HG02623 (cell line): ENCODE results near the gene BTAF1.
"Not testable (repeated sequence)": the region's sequence is repeated elsewhere in the genome, so short reads cannot be mapped to it uniquely, and the experiment has no call there.

Experiments
- ATAC-seq: cut with Tn5 transposase; IDR thresholded peaks from one replicate; pipeline ENCODE4 v1.9.1; 2021; ENCODE audit warnings: moderate library complexity; ENCODE audit not compliant: unreplicated experiment

The BTAF1 gene

DNA sequence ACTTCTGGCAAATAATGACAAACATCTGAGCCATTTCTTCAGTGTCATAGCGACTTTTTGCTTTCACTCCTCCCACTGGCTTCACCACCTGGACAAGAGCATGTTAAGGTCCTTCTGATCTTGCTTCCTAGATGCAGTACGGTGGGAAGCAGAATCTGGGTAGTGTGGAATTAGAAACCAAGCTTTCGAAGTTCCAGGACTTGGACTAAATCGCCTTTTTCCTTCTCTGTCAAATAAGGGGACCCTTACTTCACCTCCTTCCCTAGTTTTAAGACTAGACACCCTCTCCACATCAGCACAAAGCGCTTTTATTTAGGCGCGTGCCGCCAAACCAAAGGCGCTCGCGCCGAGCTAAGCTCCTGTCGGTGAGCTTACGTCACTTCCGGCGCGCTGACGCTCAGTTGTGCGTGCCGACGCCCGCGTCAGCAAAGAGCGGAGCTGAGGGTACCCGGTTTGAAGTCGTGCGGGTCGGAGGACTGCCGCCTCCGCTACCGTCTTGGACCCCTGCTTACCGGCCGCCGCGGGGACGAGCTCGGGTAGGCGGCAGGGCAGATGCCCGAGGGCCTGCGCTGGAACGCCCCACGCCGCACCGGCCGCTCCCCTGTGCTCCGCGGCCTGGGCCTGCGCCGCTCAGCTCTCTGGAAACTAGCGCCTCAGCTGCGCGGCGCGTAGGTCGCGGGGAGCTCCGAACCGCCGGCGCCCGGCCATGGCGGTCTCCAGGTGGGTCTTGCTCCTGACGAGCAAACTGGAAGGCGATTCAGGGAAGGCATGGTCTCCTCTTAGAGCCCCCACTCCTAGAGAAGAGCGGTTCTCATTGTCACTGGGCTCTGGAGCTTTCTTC lies at the start of gene BTAF1:
Gene BTAF1 (plus strand): TSS at position 400 of the 841 bp plus-strand sequence. CDS start 307 bp downstream, at position 707.
- ATAC-seq = peak; percentile 98

GRCh38 chr10:91875156-91875555 lies 48.4 kb upstream of the BTAF1 start:
- ATAC-seq = no peak

- ATAC-seq = no peak
These were observed 47.8 kb upstream of the BTAF1 start for GRCh38 chr10:91875779-91876178.

DNA sequence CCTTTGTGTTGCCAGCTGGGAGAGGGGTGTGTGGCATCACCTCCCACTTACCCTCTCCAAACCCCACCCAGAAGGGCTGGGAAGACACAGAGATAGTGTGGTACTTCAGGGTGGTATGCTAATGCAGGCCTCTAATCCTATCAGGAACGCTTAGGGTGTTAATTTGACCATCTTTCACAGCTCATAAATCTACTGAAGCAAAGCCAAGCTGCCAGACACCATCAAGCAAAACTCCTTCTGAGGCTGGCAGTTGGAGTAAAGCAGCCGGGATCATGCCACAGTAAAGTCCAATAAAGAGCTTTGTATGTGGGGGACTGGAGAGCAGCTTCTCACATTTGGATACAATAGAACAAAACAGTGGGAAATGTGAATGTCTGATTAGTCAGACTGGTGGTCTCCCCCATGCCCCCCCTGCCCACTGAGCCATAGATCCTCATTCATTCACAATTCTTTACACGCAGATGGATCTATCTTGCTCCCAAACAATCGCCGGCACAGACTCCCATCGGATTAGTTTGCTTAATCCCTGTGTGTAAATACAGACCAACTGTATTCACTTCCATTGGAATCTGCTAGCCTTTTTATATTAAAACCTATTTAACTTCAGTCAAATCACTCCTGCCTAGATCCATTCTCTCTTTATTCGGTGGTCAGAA lies 43.9 kb upstream of the BTAF1 start:
- no peak for ATAC-seq

DNA sequence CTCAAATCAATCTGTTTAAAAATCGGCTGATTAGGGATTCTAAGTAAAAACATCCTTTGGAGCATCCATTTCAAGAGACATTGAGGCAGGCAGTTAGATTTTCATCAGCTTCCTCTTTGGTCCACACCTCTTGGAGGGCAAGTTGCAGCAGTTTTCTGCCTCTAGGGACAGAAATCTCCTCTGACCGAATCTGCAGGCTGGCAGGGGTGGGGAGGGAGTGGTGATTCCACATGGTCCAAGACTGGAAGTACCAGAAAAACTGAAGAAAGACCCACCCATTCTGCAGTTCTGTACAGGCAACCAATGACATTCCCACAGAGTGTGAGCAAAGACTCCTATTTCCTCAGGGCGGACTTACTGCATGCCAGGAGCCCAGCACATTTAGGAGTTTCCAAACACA lies 43.3 kb upstream of the BTAF1 start:
- ATAC-seq = no peak

GRCh38 chr10:91883549-91884444 lies 39.8 kb upstream of the BTAF1 start:
- no peak for ATAC-seq

GRCh38 chr10:91884536-91884935 lies 39.0 kb upstream of the BTAF1 start:
- ATAC-seq = no peak

- ATAC-seq = no peak
These were observed 38.0 kb upstream of the BTAF1 start for GRCh38 chr10:91885362-91886079.

- ATAC-seq = no peak
These were observed 36.7 kb upstream of the BTAF1 start for GRCh38 chr10:91886954-91887271.

- no peak for ATAC-seq
These were observed 36.1 kb upstream of the BTAF1 start for GRCh38 chr10:91887272-91888076.

GRCh38 chr10:91891125-91892001 lies 32.2 kb upstream of the BTAF1 start:
- no peak for ATAC-seq

DNA sequence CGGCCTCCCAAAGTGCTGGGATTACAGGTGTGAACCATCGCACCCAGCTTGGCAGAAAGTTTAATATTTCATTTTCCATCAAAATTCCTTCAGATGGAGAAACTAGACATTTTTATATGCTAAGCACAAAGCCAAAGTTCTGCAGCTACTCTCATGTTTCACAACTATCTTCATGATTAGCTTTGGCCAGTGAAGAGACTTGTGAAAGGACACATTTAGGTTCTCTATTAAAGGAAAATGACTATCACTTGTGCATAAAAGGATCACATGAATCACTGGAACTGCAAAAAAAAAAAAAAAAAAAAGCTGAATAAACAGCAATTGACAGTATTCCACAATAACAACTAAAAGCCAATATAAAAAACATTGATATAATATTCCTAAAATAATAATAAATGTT lies 30.5 kb upstream of the BTAF1 start:
- ATAC-seq = no peak

DNA sequence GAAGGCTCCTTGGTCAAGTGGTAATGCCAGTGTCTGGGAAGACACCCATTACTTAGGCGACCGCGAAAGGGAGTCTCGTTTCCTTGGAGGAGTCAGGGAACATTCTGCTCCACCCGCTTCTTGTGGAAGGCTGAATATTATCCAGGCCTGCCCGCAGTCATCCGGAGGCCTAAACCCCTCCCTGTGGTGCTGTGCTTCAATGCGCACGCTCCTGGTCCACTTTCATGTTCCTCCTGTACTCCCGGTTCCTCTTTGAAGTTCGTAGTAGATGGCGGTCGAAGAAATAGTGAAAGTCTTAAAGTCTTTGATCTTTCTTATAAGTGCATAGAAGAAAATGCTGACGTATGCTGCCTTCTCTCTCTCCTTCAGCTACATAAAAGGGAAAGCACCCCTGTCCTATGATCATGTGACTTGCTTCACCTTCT lies 29.3 kb upstream of the BTAF1 start:
- ATAC-seq = not testable (repeated sequence)

DNA sequence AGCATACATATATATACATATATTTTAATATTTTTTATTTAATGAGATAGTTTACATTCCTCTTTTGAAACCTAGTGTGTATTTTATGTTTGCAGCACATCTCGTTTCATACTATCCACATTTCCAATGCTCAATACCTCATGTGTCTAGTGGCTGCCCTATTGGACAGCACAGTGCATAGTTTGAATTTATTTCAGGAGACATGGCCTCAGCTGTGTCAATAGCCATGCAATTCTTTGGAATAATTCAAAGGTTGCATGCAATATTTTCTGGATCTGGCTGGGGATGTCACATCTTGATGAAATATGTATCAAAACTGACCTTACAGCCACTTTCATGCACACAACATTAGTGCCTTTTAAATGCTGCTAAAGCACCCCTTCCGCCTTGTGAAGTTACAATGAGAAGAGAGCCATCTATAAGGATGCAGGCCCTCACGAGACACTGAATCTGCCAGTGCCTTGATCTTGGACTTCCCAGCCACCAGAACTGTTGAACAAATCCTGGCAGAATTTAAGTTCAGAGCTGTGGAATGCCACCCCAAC lies 27.3 kb upstream of the BTAF1 start:
- ATAC-seq = no peak

DNA sequence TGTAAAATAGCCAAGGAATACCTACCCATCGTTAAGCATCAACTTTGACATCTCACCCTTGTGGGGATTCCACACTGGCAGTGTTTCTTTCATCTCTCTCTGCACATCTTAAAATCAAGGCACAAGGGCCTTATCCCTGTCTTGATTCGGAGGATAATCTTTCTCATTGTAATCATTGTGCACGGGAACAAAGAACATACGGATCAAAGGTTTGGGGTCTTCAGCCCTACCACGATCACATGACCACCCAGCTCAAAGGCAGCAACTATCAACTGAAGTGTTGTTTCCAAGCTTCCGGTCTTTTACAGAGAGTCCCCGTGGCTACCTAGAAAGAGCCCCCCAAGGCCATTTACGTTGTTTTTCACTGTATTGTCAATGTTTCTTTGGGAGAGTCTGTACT lies 26.1 kb upstream of the BTAF1 start:
- ATAC-seq = no peak

DNA sequence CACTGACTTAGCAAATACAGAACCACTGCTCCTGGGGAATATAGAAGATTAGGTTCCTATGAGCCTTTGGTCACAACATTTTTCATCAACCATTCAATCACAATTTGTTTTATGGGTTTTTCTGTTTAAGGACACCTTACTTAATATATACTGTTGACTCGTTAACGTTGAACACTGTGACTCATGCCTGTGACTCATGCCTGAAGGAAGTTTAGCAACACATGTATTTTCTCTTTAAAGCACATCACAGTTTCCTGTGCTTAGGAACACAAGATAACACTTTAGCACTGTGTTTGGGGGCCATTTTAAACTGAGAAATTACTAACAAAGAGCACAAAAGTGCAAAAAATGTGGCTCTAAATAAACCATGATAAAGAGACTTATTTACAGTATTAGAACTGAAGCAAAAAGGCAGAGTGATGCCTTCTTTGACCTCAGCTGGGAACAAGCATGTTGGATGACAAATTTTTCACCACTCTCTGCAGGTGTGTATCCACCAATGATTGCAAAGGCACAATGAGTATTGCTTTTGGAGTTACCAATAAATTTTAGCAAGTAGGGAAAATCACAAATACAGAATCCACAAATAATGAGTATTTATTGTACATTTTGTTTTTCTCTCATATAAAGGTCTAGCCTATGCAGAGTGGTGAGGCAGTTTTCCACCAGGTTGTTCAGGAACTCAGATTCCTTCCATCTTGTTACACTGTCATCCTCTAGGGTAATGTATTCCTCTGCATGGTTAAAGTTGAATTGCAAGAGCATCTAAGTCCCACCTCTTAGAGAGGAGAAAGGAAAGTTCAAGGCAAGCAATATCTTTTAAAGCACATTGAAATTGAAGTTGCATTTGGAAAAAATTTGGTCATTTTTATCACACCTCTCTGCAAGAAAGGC lies 21.5 kb upstream of the BTAF1 start:
- ATAC-seq = no peak

DNA sequence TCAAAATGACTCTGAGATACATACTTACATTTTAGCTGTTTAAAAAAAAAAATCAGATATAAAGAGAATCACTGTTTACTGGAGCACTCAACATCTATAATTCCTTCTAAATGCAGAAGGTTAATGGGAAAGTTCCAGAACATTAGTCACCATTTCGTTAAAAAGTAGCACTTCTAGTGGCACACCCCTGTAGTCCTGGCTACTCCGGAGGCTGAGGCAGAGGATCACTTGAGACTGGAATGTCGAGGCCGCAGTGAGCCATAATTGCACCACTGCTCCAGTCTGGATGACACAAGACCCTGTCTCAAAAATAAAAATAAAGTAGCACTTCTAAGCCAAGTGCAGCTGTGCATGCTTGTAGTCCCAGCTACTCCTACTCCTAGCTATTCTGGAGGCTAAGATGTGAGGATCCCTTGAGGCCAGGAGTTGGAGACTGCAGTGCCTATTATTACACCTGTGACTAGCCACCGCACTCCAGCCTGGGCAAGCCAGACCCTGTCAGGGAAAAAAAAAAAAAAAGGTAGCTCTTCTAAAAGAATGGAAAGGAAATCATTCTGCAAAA lies 16.5 kb upstream of the BTAF1 start:
- no peak for ATAC-seq
